Measurements from ENCODE around the gene SPOCK3. TPM values are rescaled to one million over a fixed set of nuclear protein-coding genes. Genes with fewer than 3 reads are reported as not detected.

SPOCK3 gene
- total RNA-seq, 1 experiment from 2014 or later, result 1.4 TPM

DNA sequence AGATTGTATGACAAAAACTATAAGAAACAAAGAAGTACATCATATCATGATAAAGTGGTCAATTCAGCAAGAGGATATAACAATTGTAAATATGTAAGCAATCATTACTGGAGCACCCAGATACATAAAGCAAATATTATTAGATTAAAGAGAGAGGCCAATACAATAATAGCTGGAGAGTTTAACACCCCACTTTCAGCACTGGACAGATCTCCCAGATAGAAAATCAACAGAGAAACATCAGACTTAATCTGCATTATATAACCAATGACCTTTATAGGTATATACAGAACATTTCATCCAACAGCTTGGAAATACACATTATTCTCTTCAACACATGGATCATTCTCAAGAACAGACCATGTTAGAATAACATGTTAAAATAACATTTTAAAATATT is 128.4 kb downstream of the SPOCK3 start:
- BruUV-seq (replicated peaks), result no TSS peak
- in situ Hi-C loops (cut with HindIII; ENCODE audit: low pct_unique_long_range_greater_than_20kb, low sequenced_read_pairs), result no loop called here
- H3K4me1 ChIP-seq (ENCODE audit: control insufficient read depth, insufficient read depth, low read length), result no peaks in the 10 kb centered on the region
- no peak overlapping the region for H3K27ac ChIP-seq (ENCODE audit: low read length)
- intact Hi-C loops (cut with micrococcal nuclease; ENCODE audit: unreplicated experiment), result no loop called here
- ATAC-seq (no peak), DNase-seq (ENCODE audit: low read depth, low spot score) (no peak)
- POLR2A ChIA-PET, result no interaction called here
- TF ChIP-seq REST (IDR thresholded peaks at IDR 0.05; ENCODE audit: insufficient read depth in 1 of 2, low read depth in 2 of 2, low read length in 1 of 2), result peak in 1 of 2 experiments; percentile 61; a peak in 2 of 4 replicates
- TF ChIP-seq POLR2AphosphoS5 (IDR thresholded peaks at IDR 0.05; ENCODE audit: low read depth, low read length), result no peak
- TF ChIP-seq TCF7L2 (IDR thresholded peaks at IDR 0.05; ENCODE audit: low read depth, low read length), result no peak
- no peak for TF ChIP-seq SIN3A (IDR thresholded peaks at IDR 0.05; ENCODE audit: borderline replicate concordance, insufficient read depth, low read depth, low read length)
- no peak overlapping the region for H3K4me3 ChIP-seq (ENCODE audit: low read depth in 2 of 2, low read length in 2 of 2)
- H3K9me3 ChIP-seq (ENCODE audit: control insufficient read depth, insufficient read depth, low read depth, low read length), result no peaks in the 10 kb centered on the region
- H3K36me3 ChIP-seq (ENCODE audit: control insufficient read depth, insufficient read depth, low read length), result no peaks in the 10 kb centered on the region
- CTCF ChIA-PET, result no interaction called here
- no peaks in the 10 kb centered on the region for H3K27me3 ChIP-seq (ENCODE audit: control insufficient read depth, insufficient read depth, low read length)

GRCh38 chr4:167102475-167102874 is 131.8 kb downstream of the SPOCK3 start:
- Histone ChIP-seq H3K9me3 (ENCODE audit: control insufficient read depth, insufficient read depth, low read depth, low read length) (no peaks in the 10 kb centered on the region), H3K36me3 (ENCODE audit: control insufficient read depth, insufficient read depth, low read length) (no peaks in the 10 kb centered on the region), H3K27ac (ENCODE audit: low read length) (no peak overlapping the region), H3K4me1 (ENCODE audit: control insufficient read depth, insufficient read depth, low read length) (no peaks in the 10 kb centered on the region; the same call in 1 of the 2 replicates), H3K4me3 (ENCODE audit: low read depth in 2 of 2, low read length in 2 of 2) (no peak overlapping the region), H3K27me3 (ENCODE audit: control insufficient read depth, insufficient read depth, low read length) (no peaks in the 10 kb centered on the region)
- POLR2A ChIA-PET, result no interaction called here
- TF ChIP-seq SIN3A (IDR thresholded peaks at IDR 0.05; ENCODE audit: borderline replicate concordance, insufficient read depth, low read depth, low read length) (no peak), TCF7L2 (IDR thresholded peaks at IDR 0.05; ENCODE audit: low read depth, low read length) (no peak), REST (IDR thresholded peaks at IDR 0.05; ENCODE audit: insufficient read depth in 1 of 2, low read depth in 2 of 2, low read length in 1 of 2) (no peak), POLR2AphosphoS5 (IDR thresholded peaks at IDR 0.05; ENCODE audit: low read depth, low read length) (no peak)
- TF ChIP-seq, protein P1, sequence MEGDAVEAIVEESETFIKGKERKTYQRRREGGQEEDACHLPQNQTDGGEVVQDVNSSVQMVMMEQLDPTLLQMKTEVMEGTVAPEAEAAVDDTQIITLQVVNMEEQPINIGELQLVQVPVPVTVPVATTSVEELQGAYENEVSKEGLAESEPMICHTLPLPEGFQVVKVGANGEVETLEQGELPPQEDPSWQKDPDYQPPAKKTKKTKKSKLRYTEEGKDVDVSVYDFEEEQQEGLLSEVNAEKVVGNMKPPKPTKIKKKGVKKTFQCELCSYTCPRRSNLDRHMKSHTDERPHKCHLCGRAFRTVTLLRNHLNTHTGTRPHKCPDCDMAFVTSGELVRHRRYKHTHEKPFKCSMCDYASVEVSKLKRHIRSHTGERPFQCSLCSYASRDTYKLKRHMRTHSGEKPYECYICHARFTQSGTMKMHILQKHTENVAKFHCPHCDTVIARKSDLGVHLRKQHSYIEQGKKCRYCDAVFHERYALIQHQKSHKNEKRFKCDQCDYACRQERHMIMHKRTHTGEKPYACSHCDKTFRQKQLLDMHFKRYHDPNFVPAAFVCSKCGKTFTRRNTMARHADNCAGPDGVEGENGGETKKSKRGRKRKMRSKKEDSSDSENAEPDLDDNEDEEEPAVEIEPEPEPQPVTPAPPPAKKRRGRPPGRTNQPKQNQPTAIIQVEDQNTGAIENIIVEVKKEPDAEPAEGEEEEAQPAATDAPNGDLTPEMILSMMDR (IDR thresholded peaks at IDR 0.05), result no peak
- ATAC-seq (no peak), DNase-seq (ENCODE audit: low read depth, low spot score) (no peak)
- in situ Hi-C loops (cut with HindIII; ENCODE audit: low pct_unique_long_range_greater_than_20kb, low sequenced_read_pairs) (no loop called here), intact Hi-C loops (cut with micrococcal nuclease; ENCODE audit: unreplicated experiment) (no loop called here)
- BruUV-seq (replicated peaks), result no TSS peak
- CTCF ChIA-PET, result no interaction called here

All from Panc1 (cell line).